C4-2B (cell line): ENCODE results near the gene VWA5A.

ENCODE experiments used
- CTCF ChIP-seq: fragments of 450-650 bp; conservative IDR thresholded peaks from 2 replicates; pipeline ENCODE4 v1.5.1; 2017; ENCODE audit warnings: mild to moderate bottlenecking
- ZFX ChIP-seq: fragments of 450-650 bp; IDR thresholded peaks from 2 replicates; pipeline ENCODE4 v1.6.1; 2017

DNA sequence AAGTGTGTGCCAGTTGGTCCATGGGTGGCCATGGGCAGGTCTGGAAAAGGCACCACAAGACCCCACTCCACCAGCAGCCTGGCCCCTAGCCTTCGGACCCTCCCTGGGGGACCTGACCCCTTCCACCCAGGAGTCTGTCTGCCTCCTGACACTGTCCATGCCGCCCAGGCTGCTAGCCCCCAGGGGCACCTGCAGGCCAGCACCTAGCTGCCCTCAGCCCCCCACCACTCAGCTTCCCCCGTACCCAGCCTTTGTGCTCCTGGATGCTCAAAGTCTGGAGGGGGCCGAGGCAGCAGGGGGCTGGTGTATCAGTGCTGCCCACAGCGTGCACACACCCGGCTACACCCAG lies 39.8 kb upstream of the VWA5A start:
- TF ChIP-seq CTCF (no peak), ZFX (no peak)
